Dedifferentiated amniotic fluid mesenchymal stem cell (primary cell): Measurements from ENCODE around the gene RMND5B.
"Not testable (repeated sequence)": the region's sequence is repeated elsewhere in the genome, so short reads cannot be mapped to it uniquely, and the experiment has no call there.

Experiments used
- DNase-seq: peaks from one replicate; pipeline ENCODE4 v3.0.0-alpha.2; 2016; ENCODE audit errors: extremely low spot score

The RMND5B gene

DNA sequence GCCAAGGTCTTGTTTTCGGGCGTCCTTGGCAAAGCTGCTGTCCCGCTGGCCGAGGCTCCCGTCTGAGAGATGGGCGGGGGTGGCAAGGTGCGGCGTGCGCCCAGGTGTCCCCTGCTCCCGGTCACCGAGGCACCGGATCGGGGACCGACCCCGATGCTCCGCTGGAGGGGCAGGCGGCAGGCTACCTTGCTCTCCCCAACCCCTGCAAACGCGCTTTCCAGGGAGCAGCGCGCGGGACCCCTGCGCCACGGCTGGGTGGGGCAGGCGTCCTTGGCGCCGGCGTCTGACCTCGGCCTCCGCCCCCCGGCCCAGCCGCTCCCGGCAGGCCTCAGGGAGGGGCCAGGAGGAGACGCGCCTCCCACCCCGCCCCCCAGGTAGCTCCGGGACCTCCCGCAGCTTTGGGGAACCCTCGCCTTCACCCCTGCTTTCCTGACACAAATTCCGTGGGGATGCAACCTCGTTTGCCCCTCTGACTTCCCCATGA is 16.9 kb upstream of the RMND5B start:
- no peak for DNase-seq

DNA sequence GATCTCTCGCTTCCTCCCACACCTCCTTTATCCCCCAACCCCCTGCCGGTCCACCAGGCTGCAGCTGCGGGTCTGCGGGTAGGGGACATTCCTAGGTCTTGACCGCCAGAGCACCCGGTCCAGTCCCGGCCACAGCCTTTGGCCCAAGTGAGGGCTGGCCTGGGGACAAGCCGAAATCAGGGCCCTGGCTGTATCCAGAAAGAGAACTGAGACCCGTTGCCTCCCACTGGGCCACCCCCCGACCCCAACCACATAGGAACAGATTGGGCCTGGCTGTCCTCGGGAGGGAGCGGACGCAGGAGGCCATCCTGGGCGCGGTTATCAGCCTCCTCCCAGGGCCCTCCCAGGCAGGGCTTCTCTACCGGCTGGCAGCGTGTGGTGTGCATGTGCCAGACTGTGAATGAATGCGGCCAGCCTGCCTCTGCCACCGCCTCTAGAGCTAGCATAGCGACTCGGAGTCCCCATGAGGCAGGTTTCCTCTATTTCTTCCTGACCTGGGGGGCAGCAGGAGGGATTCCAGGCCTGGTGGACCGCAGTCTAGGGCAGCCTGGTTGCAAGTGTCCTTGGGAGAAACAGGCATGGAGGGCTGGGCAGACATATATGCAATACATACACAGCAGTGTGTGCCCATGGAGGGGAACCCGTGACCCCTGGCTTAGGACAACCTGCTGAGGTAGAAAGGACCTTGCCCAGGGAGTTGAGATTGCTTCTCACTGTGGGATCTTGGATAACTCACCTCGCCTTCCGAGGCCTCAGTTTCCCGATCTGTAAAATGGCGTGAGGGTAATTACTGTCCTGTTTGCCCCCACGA is 16.3 kb upstream of the RMND5B start:
- DNase-seq, result no peak

DNA sequence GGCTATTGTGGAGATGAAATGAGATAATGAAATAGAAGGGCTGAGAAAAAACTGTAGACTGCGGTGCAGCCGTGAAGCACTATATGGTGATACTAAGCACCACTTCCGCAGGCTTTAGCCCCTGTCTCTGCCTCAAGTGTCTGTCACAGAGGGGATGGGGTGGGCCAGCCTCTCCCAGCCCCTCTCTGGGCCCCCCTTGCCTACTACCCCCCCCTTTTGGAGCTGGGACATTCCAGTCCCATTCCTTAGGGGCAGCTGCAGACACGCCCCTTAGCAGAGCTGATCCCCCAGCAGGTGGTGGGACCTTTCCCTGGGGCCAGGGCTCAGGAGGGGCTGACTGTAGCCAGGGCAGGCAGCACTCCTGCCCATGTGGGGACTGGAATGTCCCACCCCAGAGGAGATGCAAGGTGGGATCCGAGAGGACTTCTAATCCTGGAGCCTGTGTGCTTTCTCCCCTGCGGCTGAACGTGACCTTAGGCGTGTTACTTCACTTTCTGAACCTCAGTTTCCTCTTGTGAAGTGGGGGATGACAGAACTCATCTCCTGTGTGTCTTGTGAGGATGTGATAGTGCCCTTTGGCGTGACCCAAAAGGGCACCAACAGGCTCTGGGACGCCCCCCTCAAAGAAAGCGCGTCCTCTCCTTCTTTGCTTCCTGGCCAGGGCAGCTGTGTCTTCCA is 15.5 kb upstream of the RMND5B start:
- DNase-seq, result no peak

DNA sequence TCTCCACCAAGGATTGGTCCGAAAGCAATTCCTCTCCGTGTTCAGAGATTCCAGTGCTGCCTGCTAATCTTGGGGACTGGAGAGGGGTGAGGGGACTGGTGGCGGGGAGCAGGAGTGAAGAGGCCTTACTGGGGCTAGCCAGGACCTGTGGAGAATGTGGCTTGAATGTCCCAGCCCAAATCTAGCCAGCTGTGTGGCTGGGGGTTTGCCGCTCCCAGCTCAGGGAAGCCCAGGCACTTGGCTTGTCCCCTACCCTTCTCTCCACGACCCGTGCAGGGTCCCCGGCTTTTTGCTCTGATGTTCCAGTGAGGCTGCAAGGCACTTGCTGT is 15.0 kb upstream of the RMND5B start:
- no peak for DNase-seq

DNA sequence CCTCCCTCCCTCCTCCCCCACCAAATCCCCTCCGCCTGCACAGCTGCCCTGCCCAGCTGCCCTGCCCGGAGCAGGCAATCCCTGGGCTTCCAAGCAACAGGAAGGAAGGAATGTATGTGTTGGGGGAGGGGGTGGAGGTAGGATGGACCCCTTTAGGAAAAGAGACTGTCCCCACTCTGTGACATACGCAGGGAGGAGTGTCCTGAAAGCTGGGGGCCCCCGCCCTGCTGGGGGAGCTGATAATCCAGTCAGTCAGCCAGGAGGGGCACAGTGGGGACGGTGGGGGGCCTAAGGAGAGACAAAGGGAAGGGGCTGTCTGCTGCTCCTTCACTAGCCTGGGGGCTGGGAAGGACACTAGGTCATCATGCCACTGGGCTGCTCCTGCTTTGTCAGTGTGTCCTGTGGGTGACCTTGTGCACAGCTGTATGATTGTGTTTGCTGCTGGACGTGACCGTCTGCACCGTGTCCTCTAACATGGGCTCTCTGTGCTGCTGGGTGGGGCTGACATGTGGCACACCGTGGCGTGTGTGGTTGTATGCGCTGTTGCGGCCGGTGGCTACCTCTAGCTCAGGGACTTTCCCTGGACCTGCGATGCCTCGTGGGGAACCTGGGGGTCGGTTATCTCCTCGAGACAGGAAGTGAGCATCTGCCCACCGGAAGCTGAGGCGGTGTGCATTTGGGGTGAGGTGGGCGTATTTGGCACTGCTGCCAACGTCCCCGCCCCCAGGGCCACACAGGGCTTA is 14.5 kb upstream of the RMND5B start:
- no peak for DNase-seq

DNA sequence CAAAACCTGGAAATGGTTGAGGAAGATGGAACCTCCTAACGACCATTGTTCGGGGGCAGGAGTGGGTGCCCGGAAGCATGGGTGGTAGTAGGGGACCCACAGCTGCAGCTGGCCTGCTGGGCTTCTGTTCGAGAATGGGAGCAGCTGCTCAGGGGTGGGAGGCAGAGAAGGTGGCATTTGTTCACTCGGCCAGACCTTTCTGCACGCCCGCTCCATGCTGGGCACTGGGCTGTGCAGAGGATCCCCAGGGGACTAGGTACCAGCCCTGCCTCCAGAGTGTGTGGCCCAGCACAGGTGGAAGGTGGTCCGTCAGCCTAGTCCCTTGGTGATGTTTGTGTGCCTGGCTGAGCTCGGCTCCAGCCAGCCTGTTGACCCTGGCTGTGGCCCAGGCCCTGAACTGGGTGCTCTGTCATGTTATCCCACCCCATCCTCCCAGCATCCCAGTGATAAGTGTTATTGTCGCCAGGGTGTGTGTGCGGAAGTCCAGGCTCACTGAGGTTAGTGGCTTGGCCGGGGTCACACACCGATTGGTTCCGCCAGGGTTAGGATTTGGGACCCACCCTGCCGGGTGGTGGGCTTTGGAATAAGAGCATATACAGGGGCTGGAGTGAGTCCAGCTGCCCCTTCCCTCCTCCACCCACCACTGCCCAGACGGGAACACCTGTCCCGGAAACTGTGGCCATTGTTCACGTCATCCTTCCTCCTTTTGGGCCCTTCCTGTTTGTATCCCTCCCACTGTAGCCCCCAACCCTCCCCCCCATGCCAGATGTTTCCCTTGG is 12.7 kb upstream of the RMND5B start:
- DNase-seq, result no peak

DNA sequence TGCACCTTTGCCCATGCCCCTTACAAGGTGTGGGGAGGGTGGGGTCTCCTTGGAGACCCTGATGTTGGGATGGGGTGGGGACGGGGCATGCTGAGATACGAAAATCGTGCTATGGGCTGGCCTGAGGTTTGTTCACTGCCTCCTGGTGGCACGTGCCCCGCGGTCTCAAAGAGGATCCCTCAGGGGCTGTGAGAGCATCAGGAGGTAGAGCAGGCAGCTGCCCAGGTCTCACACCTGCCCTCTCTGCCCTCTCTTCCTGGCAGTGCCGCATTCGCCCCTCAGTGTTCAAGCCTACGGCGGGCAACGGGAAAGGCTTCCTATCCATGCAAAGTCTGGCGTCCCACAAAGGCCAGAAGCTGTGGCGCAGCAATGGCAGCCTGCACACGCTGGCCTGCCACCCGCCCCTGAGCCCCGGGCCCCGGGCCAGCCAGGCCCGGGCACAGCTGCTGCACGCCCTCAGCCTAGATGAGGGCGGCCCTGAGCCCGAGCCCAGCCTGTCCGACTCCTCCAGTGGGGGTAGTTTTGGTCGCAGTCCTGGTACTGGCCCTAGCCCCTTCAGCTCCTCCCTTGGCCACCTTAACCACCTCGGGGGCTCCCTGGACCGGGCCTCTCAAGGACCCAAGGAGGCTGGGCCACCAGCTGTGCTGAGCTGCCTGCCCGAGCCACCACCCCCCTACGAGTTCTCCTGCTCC is 10.8 kb upstream of the RMND5B start:
- no peak for DNase-seq

DNA sequence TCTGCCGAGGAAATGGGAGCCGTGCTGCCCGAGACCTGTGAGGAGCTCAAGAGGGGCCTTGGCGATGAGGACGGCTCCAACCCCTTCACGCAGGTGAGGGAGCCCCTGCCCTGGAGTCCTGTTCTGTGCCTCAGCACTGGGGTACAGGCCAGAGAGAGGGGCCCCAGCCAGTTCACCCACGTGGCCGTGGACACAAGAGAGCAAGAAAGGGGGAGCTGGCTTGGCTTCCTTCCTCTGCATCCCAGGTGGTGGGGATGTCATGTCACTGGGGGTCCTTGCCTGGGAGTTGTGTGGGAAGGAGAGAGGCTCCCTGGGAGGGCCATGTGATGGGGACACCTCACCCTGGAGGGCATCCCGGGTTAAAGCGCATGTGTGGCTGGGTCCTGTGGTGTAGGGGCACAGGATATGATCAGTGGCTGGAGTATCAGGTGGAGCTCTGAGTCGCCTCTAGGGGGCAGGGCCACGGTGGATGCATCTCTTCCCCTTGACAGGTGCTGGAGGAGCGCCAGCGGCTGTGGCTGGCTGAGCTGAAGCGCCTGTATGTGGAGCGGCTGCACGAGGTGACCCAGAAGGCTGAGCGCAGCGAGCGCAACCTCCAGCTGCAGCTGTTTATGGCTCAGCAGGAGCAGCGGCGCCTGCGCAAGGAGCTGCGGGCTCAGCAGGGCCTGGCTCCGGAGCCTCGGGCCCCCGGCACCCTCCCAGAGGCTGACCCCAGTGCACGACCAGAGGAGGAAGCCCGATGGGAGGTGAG is 10.0 kb upstream of the RMND5B start:
- DNase-seq, result no peak

DNA sequence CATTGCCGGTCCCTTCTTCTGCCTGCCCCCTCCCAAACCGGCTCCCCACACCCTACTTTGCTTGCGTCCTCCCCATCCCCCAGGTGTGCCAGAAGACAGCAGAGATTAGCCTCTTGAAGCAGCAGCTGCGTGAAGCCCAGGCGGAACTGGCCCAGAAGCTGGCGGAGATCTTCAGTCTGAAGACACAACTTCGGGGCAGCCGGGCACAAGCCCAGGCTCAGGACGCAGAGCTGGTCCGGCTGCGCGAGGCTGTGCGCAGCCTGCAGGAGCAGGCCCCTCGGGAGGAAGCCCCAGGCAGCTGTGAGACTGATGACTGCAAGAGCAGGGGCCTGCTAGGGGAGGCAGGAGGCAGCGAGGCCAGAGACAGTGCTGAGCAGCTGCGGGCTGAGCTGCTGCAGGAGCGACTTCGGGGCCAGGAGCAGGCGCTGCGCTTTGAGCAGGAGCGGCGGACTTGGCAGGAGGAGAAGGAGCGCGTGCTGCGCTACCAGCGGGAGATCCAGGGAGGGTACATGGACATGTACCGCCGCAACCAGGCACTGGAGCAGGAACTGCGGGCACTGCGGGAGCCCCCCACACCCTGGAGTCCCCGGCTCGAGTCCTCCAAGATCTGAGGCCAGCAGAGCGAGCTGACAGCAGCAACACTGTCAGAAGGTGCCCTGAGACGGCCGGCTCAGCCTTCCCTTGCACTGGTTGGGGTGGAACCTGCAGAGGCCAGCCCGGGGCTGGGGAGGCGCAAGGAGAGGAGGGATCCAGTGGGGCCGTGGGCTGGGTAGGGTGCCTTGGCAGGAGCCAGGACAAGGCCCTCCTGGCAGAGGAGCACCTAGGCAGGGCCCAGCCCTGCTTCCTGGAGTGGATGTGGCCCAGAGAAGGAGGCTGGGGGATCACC is 9.2 kb upstream of the RMND5B start:
- no peak for DNase-seq

DNA sequence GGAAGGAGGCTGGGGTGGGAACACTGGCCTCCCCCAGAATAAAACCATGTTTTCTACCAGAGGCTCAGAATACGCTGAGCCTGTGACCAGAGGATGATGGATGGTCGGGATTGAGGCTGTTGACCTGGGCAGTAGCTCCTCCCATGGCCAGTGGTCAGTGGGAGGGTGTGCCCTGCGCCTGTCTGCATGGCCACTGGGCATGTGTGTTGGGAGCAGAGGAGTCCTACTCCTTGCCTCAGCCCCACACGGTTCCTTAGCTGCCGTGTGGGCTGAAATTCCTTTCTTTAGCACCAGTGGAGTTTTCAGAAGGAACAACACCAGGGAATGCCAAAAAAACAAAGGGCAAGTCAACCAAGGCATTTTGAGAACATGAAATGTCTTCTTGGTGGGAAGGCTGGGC is 8.5 kb upstream of the RMND5B start:
- no peak for DNase-seq

DNA sequence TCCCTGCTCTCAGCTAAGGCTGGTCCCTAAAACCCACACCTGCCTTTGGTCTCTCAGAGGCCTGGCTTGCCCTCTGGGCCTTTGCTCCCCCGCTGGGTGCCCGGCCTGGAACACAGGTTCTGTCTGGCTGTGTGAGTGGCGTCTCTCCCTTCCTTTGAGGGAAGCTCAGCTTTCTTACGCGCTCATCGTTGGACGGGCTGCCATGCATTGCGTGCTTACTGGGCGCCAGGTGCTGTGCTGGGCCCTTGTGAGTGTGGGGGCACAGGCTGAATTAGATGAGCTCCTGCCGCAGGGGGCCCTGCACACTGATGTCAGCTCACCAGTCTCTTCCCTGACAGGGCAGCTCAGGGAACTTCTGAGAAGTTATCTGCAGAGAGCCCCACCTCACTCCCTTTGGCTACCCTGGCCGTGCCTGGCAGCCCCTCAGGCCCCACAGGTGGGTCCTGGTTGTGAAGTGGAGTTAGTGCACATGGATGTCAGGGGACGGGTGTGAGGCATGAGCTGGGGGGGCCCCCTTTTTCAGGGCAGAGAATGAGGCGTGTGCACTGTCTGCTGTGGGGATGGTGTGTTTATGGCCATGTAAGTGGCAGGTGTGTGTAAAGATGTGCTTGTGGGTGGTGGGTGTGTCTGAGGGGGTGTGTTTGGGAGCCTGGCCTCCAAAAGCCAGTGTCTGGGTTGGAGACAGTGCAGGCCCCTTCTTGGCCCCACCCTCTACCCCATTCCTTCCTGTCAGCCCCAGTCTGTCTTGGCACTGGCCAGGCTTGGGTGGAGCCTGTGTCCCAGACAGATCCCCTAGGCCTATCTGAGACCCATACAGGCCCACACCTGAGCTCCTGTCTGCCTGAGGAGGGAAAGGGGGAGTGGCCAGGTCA is 7.5 kb upstream of the RMND5B start:
- no peak for DNase-seq

DNA sequence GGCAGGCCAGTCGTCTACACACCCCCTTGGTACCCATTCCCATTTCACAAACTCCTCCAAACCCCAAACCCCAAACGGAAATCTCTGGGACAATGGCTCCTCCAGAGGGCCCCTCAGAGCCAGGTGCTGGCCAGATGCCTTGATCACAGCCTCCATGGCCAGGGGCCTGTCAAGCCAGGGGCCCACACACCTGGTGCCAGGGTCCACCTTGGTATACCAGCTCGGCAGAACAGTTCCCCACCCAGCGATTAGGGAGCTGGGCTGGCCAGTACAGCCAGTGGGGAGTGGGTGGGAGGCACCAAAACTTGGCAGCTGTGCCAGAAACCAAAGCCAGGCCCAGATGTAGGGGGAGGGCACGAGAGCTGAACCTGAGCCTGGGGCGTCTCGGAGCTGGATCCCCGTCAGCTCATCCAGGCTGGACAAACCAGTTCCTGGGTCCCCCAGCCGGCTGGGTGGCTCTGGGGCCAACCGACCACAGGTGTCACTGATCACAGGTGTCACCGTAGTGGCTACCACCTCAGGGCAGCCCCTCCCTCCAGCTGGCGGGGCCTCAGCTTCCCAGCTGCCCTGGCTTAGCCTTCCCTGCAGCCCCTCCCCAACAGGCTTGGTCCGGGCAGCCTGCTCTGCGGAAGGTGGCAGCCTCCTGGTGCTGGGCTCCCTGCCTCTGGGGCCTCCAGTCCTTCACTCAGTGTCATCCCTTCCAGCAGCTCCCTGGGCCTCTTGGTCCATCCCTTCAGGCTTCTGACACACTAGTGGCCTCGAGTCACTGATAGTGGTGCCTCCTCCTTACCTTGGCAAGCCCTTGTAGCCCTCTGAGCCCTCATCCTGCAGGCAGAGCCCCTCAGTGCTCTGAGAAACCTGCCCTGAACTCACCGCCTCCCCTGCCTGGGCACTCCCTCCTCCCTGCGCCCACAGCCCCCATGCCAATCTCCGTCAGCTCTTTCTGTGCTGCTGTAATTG is 6.6 kb upstream of the RMND5B start:
- no peak for DNase-seq

DNA sequence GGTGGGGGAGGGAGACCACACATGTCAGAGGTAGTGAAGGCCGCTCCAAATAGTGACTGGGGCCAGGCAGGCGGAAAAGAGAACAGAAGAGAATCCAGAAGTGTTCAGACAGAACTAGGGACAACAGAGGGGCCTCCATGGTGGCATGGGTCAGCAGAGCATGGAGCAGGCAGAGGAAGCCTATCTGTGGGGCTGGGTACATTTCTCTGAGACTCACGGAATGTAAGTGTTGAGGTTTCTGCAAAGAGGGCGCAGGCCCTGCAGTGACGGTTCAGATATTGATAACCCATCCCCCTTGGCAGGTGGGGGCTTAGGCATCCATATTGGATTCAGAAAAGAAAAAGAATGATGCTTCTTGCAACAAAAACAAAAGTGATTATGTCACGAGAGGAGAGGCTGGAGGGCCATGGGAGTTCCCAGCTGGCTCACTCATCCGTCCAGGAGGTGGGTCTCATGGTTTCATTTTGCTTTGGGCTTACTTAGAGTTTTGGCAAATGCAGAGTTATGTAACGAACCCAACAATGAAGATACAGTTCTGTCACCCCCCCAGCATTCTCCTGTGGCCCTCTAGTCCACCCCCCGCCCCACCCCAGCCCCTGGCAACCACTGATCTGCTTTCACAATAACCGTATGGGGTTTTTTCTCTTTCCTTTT is 5.4 kb upstream of the RMND5B start:
- DNase-seq, result no peak

DNA sequence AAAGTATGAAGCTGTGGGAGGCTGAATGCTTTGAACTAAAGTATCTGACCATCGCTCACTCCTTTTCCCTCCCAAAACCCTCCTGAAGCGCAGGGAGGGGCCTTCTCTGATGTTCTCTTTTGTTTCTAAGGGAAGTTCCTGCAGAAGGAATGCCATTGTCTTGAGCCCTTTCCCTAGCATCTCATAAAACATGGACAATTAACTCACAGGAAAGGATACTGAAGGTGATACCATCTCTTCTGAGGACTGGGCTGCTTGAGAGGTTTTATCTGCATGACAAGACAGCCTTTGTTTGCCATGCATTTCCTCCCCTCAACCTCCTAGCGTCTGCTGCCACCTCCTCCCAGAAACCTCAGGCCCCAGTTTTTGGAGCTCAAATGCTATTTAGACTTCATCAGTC is 4.3 kb upstream of the RMND5B start:
- no peak for DNase-seq

DNA sequence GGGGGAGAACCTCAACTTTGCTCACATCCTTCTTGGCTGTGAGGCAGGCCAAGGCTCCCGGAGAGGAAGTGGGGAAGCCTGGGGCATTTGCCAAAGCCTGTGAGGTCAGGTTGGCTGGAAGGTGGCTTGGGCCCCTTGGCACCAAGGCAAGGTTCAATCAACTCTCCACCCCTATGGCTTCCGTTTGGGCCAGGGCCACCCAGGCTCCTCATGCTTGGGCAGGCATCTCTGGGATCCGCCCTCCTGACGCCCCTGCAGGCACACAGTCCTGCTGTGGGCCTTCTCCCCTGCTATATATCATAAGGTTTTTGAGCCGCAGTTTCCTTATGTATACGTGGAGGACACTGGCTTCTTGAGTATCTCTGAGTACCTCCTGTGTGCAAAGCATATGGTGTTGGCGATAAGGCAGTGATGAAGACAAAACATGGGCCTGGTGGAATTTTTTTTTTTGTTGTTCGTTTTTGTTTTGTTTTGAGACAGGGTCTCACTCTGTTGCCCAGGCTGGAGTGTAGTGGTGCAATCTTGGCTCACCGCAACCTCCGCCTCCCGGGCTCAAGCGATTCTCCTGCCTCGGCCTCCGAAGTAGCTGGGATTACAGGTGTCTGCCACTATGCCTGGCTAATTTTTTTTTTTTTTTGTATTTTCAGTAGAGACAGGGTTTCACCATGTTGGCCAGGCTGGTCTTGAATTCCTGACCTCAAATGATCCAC is 3.4 kb upstream of the RMND5B start:
- not testable (repeated sequence) for DNase-seq

DNA sequence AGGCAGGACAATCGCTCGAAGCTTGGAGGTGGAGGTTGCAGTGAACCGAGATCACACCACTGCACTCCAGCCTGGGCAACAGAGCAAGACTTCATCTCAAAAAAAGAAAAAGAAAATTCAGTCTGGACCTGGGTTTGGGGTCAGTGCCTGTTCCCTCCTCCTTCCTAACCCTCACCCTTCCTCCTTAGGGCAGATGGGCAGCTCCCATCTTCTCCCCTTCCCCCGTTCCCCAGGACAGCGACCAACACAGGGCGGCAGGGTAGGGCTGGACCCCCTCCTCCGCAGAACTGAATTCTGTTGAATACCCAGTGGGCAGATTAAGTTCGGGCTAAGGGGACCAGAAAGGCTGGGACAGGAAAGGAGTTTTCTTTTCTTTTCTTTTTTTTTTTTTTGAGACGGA is 1.5 kb upstream of the RMND5B start:
- no peak for DNase-seq
